ENCODE results near the gene TFIP11. TPM values are rescaled to one million over a fixed set of nuclear protein-coding genes. Genes with fewer than 3 reads are reported as not detected.

TFIP11 gene
- polyA plus RNA-seq, 2 of the 4 experiments (the other 2 are of a cell fraction) = 21.1 to 28.8 TPM

GRCh38 chr22:26462641-26463040 lies 49.6 kb downstream of the TFIP11 start:
- ATAC-seq = no peak
- POLR2A ChIA-PET = interaction anchor here (0.7 kb wide), 1 partner anchor 21 kb away, joined by 3 read pairs; the partner anchor contains the start of genes HPS4 and SRRD
- TF ChIP-seq HOXA7 (CRISPR knock-in tag; IDR thresholded peaks at IDR 0.05) = no peak
- TF ChIP-seq ZNF302 (CRISPR knock-in tag; IDR thresholded peaks at IDR 0.05) = no peak
- TF ChIP-seq HDAC2 (IDR thresholded peaks at IDR 0.05) = no peak
- TF ChIP-seq GATA3 (IDR thresholded peaks at IDR 0.05; ENCODE audit: borderline replicate concordance) = no peak
- no peak for TF ChIP-seq EHMT2 (IDR thresholded peaks at IDR 0.05; ENCODE audit: low read depth)
- TF ChIP-seq MAFK (IDR thresholded peaks at IDR 0.05; ENCODE audit: partially characterized antibody) = no peak
- no peak for TF ChIP-seq CHD2 (IDR thresholded peaks at IDR 0.05; ENCODE audit: low read length, partially characterized antibody)
- TF ChIP-seq MAZ (IDR thresholded peaks at IDR 0.05; ENCODE audit: borderline replicate concordance, low read depth, low read length) = no peak
- no peak for FAIRE-seq
- WGBS (ENCODE audit: missing lambda C conversion rate) = 90% methylated on average over 3 of the region's 3 CpGs
- DNase-seq (ENCODE audit: low read depth in 1 of 2, low spot score in 1 of 2) = no peak
- H3K27ac ChIP-seq = no peak overlapping the region
- no peaks in the 10 kb centered on the region for H3K9me3 ChIP-seq
- no peak overlapping the region for H3K4me2 ChIP-seq
- no peaks in the 10 kb centered on the region for H3K4me1 ChIP-seq
- no peak overlapping the region for H3K4me3 ChIP-seq
- CTCF ChIA-PET = interaction anchor here (1.0 to 6.3 kb wide), 7 partner anchors 20 to 96 kb away, joined by 3 to 85 read pairs (median 17); partner anchors contain the start of genes HPS4 and SRRD

DNA sequence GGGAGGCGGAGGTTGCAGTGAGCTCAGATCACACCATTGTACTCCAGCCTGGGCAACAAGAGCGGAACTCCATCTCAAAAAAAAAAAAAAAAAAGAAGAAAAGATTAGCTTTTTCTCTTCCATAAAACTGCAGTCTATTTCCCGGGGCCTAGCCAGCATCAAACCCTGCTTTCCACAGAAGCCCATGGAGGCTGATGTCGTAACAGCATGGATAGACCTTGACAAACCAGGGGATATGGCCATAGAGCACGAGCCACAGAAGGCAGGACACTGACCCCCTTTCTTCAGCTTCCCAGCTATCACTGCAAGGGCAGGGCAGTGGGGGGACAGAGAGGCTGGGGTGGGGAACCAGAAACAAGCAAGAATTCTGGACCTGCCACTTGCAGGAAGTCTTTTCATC lies 50.2 kb downstream of the TFIP11 start:
- Histone ChIP-seq H3K9me3 (no peaks in the 10 kb centered on the region), H3K4me1 (no peaks in the 10 kb centered on the region), H3K27ac (no peak overlapping the region), H3K4me2 (no peak overlapping the region), H3K4me3 (no peak overlapping the region)
- ChIA-PET CTCF (interaction anchor here (0.9 to 6.3 kb wide), 23 partner anchors 9 to 96 kb away, joined by 3 to 85 read pairs (median 10); partner anchors contain the start of genes HPS4 and SRRD), POLR2A (interaction anchor here (0.7 kb wide), 1 partner anchor 22 kb away, joined by 3 read pairs; the partner anchor contains the start of genes HPS4 and SRRD)
- no peak for DNase-seq (ENCODE audit: low read depth in 1 of 2, low spot score in 1 of 2)
- WGBS (ENCODE audit: missing lambda C conversion rate) = 84% methylated on average over 5 of the region's 5 CpGs
- no peak for FAIRE-seq
- ATAC-seq = no peak
- TF ChIP-seq EP300 (IDR thresholded peaks at IDR 0.05) (no peak), CBX2 (IDR thresholded peaks at IDR 0.05; ENCODE audit: borderline replicate concordance, low read depth) (no peak), E2F6 (IDR thresholded peaks at IDR 0.05; ENCODE audit: borderline replicate concordance, low read depth) (no peak), MYC (IDR thresholded peaks at IDR 0.05; ENCODE audit: borderline replicate concordance, low read length) (no peak)
- TF ChIP-seq, protein P1, sequence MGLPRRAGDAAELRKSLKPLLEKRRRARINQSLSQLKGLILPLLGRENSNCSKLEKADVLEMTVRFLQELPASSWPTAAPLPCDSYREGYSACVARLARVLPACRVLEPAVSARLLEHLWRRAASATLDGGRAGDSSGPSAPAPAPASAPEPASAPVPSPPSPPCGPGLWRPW (IDR thresholded peaks at IDR 0.05) = no peak

DNA sequence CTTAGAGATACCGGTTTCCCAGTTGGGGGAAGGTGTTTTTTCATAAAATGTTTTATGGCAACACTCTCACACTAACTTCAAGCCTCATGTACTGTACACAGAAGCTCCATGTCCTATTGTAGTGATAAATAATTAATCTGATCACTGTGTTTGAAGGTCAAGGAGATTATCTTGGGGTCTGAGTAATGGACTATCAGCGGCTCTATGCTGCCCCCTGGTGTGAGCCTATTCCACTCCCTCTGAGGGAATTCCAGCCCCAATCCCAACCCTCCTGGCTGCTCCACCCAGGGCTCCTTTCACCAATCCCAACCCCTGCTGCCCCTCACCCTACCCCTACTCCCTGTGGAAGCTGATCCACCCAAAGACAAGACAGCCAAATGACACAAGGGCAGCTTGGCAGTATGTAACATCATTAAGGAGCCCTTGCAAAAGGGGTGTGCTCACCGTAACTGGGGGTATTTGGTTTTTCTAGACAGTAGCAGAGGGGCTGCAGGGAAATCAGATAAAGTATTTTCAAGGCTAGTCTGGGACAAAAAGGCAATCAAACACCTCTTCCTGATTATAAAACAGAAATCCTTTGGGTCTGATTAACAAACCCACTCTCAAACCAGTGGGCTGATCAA lies 51.0 kb downstream of the TFIP11 start:
- FAIRE-seq = no peak
- no peak overlapping the region for H3K27ac ChIP-seq
- H3K4me1 ChIP-seq = no peaks in the 10 kb centered on the region
- no peak overlapping the region for H3K4me2 ChIP-seq
- ATAC-seq = peak; percentile 89 to 97
- no peak overlapping the region for H3K4me3 ChIP-seq
- TF ChIP-seq HMGXB4 (CRISPR knock-in tag; IDR thresholded peaks at IDR 0.05; ENCODE audit: borderline replicate concordance) (no peak), RAD21 (conservative IDR thresholded peaks at IDR 0.05 in 1 of 2, IDR thresholded peaks at IDR 0.05 in 1 of 2) (peak; percentile 58 to 64), ATOH8 (CRISPR knock-in tag; IDR thresholded peaks at IDR 0.05; ENCODE audit: low read depth) (no peak), FOSL2 (IDR thresholded peaks at IDR 0.05) (no peak), FOSL2 (CRISPR knock-in tag; IDR thresholded peaks at IDR 0.05) (no peak), SMC3 (IDR thresholded peaks at IDR 0.05) (peak; percentile 64), EHF (CRISPR knock-in tag; IDR thresholded peaks at IDR 0.05) (no peak), POLR2A (IDR thresholded peaks at IDR 0.05; ENCODE audit: low read length) (no peak), CTCF (IDR thresholded peaks at IDR 0.05) (peak; percentile 62)
- TF ChIP-seq, protein P1 (IDR thresholded peaks at IDR 0.05) = no peak
- CTCF ChIA-PET = interaction anchor here (0.9 to 6.3 kb wide), 28 partner anchors 9 to 204 kb away, joined by 3 to 85 read pairs (median 9); partner anchors contain the start of genes HPS4 and SRRD
- POLR2A ChIA-PET = no interaction called here
- no peaks in the 10 kb centered on the region for H3K9me3 ChIP-seq
- WGBS (ENCODE audit: missing lambda C conversion rate) = 31% methylated on average over 3 of the region's 3 CpGs
- peak; percentile 32 to 46 for DNase-seq (ENCODE audit: low read depth in 1 of 2, low spot score in 1 of 2)

All from A549 (cell line).